ENCODE results near the gene VRTN.
A peak's percentile ranks its signal among the peaks of the same experiment; 100 is the strongest.
"Not testable (repeated sequence)": the region's sequence is repeated elsewhere in the genome, so short reads cannot be mapped to it uniquely, and the experiment has no call there.

VRTN gene

DNA sequence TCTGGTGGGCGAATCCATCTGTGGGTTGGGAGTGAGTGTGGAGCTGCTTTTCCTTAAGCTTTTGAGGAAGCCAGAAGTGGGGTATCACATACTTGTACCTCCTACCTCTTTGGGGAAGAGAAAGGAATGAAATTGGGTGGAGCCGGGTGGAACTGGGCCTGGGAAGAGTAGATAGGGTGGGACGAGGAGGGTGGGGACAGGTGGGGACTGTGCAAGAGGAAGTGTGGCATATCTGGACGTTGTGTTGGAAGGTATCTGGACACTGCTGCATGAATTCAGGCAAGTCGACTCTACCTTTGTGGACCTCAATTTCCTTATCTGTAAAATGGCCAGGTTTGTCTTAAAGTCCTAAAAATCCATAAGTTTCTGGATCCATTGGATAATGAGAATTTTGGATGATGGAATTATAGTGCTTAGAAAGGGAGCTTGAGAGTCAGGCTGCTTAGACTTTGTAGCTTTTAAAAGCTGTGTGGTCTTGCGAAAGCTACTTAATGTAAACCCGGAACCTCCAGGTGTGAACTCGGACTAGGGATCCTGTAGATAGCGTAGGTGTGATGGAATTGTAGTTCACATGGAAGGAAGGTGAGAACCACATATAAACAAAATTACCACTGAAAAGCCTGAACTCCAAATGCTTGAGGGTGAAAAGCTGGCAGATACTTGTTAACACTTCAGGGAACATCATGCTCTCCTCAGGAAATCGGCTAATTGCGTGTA, 2.1 kb downstream of the VRTN start:
- DNase-seq, result no peak

DNA sequence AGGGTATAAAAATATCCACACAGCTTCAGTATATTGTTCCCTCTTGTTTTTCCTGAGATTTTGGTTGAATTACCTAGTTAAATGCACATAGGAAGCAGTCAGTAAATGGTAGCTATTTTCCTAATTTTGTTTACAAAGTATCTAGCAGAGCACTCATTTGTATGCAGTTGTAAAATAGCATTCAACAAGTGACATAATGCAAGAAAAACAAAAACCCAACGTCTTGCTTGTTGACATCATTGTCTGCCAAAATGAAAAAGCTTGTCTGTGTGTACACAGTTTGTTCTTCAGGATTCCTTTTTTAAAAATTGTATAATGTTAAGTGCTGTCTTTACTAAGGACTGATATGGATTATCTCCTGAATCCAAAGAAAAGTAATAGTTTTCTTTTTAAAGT, 2.7 kb downstream of the VRTN start:
- no peak for DNase-seq

DNA sequence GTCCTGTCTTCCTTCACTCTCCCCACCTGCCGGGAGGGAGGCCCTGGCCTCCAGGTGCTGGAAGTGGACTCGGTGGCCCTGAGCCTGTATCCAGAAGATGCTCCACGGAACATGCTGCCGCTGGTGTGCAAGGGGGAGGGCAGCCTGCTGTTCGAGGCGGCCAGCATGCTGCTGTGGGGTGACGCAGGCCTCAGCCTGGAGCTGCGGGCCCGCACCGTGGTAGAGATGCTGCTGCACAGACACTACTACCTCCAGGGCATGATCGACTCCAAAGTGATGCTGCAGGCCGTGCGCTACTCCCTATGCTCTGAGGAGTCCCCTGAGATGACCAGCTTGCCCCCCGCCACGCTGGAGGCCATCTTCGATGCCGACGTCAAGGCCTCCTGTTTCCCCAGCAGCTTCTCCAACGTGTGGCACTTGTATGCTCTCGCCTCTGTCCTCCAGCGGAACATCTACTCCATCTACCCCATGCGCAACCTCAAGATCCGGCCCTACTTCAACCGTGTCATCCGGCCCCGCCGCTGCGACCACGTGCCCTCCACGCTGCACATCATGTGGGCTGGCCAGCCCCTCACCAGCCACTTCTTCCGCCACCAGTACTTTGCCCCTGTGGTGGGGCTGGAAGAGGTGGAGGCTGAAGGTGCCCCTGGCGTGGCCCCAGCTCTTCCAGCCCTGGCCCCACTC, 8.8 kb downstream of the VRTN start:
- no peak for DNase-seq

DNA sequence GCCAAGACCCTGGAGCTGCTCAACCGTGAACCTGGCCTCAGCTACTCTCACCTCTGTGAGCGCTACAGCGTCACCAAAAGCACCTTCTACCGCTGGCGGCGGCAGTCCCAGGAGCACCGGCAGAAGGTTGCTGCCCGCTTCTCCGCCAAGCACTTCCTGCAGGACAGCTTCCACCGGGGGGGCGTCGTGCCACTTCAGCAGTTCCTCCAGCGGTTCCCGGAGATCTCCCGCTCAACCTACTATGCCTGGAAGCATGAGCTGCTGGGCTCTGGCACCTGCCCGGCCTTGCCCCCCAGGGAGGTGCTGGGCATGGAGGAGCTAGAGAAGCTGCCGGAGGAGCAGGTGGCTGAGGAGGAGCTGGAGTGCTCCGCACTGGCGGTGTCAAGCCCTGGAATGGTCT, 9.3 kb downstream of the VRTN start:
- no peak for DNase-seq

DNA sequence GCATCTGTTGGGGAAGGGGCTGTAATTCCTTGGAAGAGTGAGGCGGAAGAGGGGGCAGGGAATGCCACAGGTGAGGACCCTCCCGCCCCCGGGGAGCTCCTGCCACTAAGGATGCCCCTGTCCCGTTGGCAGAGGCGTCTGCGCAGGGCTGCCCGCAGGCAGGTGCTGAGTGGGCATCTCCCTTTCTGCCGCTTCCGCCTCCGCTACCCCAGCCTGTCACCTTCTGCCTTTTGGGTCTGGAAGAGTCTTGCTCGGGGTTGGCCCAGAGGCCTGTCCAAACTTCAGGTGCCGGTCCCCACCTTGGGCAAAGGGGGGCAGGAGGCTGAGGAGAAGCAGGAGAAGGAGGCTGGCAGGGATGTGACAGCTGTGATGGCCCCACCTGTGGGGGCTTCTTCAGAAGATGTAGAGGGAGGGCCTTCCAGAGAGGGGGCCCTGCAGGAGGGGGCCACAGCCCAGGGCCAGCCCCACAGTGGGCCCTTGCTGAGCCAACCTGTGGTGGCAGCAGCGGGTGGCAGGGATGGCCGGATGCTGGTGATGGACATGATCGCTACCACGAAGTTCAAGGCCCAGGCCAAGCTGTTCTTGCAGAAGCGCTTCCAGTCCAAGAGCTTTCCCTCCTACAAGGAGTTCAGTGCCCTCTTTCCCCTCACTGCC, 10.0 kb downstream of the VRTN start:
- no peak for DNase-seq

DNA sequence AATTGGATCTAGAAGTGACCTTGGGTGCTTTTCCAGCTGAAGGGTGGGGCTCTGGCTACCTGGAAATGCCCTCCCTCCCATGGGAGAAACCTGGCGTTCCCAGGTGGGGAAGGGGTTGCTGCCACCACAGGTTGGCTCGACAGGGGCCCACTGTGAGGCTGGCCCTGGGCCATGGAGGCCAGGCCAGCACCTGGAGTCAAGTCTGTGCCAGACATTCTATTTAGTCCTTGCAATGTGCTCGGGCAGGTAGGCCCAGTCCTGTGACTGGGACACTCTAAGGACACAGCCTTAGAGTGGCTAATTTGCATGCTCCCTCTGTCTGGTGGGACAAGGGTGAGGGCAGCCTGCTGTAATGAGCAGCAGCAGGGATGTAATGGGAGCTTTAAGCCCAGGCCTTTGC, 11.9 kb downstream of the VRTN start:
- no peak for DNase-seq

DNA sequence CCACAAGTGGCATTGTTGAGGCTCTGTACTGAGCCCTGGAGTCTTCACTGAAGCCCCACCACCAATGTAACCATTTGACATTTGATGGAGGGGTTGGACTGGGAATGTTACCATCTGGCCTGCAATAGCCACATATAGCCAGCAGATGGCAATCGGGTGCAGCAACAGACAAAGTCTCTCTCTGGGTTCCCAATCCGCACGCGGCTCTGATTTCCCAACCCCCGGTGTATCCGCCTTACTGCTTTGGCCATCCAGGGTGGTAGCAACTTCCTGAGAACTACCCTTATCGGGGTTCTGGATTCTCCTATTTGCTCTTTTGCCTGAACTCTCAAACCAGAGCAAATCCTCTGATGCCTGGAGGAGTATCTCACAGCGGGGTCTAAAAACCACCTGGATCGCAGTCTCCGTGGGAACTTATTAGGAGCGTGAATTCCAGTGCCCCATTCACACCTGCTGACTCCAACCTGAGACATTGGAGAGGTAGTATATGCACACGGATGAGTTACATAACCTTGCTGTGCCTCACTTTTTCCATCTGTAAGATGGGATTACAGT, 14.2 kb downstream of the VRTN start:
- peak; percentile 85 for DNase-seq

DNA sequence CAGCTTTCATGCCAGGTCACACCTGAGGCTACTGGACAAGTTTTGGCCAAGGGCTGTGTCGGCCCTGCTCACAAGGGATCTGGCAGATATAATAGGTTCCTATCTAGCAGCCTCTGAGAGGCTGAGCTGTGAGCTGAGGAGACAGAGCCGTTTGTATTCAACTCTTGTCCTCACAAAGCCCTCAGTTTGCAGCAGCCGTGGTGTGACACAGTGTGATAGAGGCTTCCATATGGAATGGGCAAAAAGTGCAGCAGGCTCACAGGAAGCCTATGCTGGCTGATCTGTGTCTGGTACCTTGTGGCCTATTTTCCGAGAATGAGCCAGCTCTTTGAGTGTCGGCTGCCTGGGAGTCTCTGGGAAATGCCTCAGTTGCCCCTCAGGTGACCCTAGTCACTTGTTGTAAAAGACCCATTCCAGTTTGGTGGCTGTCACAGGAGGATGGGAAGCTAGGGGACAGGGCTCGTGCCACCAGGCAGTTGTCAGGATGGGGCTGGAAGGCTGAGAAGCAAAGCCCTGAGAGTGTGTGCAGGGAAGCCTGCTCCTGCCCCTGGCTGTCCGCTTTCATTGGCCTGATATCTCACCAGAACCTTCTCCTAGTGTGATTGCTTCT, 16.1 kb downstream of the VRTN start:
- no peak for DNase-seq

DNA sequence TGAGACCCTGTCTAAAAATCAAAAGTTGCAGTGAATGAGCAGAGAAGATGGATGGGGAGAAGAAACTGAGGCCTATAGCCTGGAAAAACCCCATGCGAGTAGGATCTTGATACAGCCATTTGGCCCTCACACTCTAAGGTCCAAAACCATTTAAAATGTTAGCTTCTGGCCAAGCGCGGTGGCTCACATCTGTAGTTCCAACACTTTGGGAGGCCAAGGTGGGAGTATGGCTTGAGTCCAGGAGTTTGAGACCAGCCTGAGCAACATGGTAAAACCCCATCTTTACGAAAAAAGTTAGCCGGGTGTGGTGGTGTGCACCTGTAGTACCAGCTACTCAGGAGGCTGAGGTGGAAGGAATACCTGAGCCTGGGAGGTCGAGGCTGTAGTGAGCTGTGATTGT, 19.8 kb downstream of the VRTN start:
- DNase-seq, result no peak

DNA sequence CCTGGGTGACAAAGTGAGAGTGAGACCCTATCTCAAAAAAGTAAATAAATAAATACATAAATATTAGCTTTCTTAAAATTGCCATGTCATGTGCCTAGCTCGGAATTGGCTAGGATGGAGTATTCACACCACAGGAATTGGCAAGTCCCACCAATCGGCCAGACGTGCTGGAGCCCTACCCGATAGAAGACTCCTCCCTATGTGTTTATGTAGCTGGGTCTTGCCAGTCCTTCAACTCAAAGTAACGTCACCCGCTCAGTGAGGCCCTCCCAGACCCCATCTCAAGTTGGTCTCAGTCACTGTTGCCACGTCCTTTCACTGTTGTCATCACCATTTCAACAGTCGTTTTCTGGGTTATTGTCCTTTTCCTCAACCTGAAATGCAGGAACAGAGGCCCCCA, 20.2 kb downstream of the VRTN start:
- no peak for DNase-seq

DNA sequence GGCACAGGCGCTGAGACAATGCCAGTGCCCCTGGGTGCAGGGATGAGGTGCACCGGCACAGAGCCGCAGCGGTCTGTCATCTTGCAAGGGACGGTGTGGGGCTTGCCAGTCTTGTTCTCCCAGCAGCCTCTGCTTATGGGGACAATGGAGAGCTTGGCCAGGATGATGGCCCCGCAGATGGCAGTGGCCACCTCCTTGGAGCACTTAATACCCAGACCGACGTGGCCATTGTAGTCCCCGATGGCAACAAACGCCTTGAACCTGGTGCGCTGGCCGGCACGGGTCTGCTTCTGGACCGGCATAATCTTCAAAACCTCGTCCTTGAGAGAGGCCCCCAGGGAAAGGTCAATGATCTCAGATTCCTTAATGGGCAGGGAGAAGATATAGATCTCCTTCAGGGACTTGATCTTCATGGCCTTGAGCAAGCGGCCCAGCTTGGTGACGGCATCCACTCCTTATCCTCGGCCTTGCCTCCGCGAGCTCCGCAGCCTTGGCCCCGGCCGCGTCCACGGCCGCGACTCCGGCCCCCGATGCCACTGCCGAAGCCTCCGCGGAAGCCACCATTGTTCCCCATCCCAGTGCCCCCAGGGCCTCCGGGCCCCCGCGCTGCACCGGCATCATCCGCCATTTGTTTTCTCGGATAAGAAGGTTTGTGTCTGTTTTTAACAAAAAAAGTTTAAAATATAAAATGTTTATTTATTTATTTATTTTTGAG, 29.9 kb downstream of the VRTN start:
- no peak for DNase-seq

DNA sequence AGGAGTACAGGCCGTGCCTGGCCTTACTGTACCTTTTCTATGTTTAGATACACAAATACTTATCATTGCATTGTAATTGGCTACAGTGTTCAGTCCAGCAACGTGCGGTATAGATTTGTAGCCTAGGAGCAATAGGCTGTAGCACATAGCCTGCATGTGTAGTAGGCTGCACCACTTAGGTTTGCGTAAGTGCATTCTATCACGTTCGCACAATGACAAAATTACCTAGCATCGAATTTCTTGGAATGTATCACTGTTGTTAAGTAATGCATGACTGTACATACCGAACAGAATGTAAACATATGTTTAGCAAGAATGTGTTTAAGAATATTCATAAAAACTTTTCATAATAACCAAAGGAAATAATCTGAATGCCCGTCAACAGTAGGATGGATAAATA, 31.9 kb downstream of the VRTN start:
- no peak for DNase-seq

DNA sequence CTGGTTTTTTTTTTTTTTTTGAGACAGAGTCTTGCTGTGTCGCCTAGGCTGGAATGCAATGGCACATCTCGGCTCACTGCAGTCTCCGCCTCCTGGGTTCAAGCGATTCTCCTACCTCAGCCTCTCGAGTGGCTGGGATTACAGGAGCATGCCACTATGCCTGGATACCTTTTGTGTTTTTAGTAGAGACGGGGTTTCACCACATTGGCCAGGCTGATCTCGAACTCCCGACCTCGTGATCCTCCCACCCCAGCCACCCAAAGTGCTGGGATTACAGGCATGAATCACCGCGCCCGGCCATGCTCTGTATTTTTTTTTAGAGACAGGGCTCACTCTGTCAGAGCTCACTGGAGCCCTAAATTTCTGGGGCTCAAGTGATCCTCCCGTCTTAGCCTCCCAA, 32.6 kb downstream of the VRTN start:
- DNase-seq, result no peak

DNA sequence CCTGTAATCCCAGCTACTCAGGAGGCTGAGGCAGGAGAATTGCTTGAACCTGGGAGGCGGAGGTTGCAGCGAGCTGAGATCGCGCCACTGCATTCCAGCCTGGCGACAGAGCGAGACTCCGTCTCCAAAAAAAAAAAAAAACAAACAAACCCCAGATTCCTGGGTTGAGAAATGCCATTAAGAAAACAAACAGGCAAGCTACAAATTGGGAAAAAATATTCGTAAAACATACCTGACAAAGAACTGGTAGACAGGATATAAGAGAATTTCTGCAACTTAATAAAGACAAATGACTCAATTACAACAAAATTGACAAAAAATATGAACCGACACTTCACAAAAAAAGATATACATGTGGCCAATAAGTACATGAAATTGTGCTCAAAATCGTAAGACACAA, 33.3 kb downstream of the VRTN start:
- DNase-seq, result not testable (repeated sequence)

DNA sequence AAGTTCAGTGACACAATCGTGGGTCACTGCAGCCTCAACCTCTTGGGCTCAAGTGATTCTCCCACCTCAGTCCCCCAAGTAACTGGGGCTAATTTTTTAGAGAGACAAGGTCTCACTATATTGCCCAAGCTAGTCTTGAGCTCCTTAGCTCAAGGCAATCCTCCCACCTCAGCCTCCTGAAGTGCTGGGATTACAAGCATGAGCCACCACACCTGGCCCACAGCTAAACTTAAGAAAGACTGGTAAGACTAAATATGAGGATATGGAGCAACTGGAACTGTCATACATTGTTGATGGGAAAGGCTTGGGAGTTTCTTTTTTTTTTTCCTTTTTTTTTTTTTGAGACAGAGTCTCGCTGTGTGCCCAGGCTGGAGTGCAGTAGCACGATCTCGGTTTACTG, 34.0 kb downstream of the VRTN start:
- DNase-seq, result no peak

DNA sequence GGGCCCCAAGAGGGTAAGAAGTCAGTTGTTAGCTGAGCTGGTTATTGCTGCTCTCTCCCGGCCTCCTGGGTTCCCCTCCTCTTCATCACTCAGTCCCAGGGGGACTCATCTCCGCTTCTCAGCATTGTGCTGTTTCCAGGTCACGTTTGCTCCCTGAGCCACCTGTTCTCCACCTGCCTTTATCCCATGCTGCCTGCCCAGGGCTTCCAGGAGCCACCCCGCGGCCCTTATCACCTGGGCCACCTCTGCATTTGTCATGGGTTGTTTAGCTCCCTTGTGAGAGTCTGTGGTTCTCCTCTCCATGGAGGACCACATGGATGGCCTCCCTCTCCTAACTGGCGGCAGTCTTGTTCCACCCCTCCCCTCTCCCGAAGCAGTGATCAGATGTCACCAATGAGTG, 41.7 kb downstream of the VRTN start:
- no peak for DNase-seq

DNA sequence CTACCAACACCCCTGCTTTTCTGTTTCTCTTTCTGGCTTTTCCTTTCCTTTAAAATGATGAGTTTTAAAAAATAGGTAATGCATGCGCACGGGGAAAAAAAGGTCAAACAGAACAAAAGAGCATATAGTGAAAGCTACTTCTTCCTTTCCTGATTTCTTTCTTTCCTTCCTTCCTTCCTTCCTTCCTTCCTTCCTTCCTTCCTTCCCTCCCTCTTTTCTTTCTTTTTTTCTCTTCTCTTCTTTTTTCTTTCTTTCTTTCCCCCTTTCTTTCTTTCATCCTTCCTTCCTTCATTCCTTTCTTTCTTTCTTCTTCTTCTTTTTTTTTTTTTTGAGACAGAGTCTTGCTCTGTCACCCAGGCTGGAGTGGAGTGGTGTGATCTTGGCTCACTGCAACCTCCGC, 42.2 kb downstream of the VRTN start:
- not testable (repeated sequence) for DNase-seq

DNA sequence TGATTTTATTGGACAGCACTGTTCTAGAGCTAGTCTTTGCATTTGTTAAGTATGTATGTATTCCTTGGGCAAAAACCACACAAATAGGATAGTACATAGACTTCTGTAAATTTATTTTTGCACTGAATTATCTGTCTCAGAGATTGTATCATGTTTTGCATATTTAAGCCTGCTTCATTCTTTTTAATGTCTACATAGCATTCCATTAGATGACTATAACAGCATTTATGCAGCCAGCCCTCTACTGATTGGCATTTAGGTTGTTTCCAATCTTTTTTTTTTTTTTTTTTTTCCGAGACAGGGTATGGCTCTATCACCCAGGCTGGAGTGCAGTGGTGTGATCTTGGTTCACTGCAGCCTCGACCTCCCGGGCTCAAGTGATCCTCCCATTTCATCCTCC, 43.2 kb downstream of the VRTN start:
- no peak for DNase-seq

DNA sequence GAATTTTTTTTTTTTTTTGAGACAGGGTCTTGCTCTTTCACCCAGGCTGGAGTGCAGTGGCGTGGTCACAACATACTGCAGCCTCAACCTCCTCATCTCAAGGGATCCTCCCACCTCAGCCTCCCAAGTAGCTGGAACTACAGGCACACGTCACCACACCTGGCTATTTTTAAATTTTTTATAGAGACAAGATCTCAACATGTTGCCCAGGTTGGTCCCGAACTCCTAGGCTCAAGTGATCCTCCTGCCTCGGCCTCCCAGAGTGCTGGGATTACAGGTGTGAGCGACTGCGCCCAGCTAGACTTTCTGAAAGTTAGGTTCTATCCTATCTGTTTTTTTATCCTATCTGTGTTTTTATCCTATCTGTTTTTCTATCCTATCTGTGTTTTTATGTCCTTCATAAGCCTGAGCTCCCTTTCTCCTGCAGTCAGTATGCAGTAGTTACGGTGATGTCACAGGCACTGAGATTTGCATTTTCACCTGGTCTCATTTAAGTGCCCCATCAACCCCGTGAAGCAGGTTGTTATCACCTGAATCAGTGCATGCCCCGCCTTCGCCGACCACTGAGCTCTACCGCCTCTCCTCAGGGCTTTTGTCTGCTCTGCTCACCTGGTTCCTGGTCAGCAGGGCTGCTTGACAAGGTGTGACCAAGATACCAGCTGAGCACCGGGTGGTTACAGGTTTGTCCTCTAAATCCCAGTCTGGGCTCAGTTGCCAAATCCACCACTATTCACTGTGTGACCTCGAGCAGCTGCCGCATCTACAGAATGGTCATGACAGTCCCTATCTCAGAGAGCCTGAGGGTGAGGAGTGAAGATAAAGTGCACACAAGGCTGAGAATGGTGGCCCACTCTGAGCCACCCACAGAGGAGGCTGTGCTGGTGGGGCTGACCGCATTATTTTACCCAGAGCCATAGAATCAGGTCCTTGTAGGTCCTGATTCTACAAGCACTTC, 44.6 kb downstream of the VRTN start:
- peak; percentile 5 for DNase-seq

DNA sequence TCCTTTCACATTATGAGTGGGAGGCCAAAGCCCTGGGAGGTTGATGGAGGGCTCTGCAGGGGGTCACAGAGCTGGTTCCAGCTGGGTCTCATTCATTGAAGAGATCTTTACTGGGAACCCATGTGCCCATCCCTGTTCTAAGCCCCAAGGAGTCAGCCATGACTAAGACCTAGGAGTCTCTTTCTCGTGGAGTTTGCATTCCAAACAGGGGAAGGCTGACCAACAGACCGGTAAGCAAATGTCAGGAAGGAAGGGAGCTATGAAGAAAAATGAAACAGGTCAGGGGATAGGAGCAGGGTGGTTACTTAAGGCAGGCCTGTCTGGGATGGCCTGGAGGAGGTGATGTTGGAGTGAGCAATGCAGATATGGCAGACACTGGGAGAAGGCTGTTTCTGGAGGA, 46.3 kb downstream of the VRTN start:
- DNase-seq, result no peak

DNA sequence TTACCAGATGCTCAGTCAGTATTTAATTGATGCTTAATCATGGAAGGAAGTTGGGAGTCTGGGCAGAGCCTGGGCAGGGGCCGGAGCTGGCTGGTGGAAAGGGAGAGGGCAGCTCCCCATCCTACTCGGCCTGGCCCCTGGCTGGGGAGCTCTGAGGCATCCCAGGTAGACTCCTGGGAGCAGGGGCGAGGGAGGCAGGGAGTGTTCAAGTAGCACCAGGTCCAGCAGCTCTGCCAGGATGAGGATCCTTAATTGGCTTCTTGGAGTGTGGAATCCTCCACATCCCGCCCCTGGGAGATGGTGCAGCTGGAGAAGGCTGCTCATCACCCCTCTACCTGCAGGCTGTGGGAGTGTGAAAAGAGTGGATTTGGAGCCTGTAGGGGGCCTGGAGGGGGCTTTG, 46.8 kb downstream of the VRTN start:
- no peak for DNase-seq
